HEK293T (cell line): ENCODE results near the gene HIRIP3.

Source experiments
- CTCF ChIA-PET: fragments of 350-600 bp; formaldehyde crosslinking; extraction: SDS; loops from one replicate; lab custom pipeline; 2021; ENCODE audit warnings: antibody characterized with exemption, inconsistent platforms; lab: Yijun Ruan, JAX
- POLR2A ChIA-PET: fragments of 350-600 bp; formaldehyde crosslinking; extraction: SDS; loops from one replicate; lab custom pipeline; 2020; ENCODE audit warnings: antibody characterized with exemption, inconsistent platforms; lab: Yijun Ruan, JAX
- DNase-seq: peaks from one replicate; pipeline ENCODE4 v3.0.0; 2012; ENCODE audit warnings: mixed read lengths; ENCODE audit errors: extremely low spot score
- ARNT ChIP-seq: fragments of 450-650 bp; IDR thresholded peaks from 2 replicates; pipeline ENCODE4 v1.6.1; 2017; ENCODE audit warnings: mild to moderate bottlenecking
- BHLHE40 ChIP-seq: fragments of 450-650 bp; IDR thresholded peaks from 2 replicates; pipeline ENCODE4 v1.6.1; 2016; ENCODE audit warnings: mild to moderate bottlenecking, moderate library complexity, borderline replicate concordance
- CTBP1 ChIP-seq: fragments of 450-650 bp; IDR thresholded peaks from 2 replicates; pipeline ENCODE4 v1.6.1; 2016; ENCODE audit warnings: borderline replicate concordance
- ELF4 ChIP-seq: fragments of 450-650 bp; IDR thresholded peaks from 2 replicates; pipeline ENCODE4 v1.6.1; 2017; ENCODE audit warnings: antibody characterized with exemption
- FOXA1 ChIP-seq: fragments of 450-650 bp; IDR thresholded peaks from 2 replicates; pipeline ENCODE4 v1.6.1; 2016; ENCODE audit warnings: mild to moderate bottlenecking
- FOXK2 ChIP-seq: fragments of 450-650 bp; IDR thresholded peaks from 2 replicates; pipeline ENCODE4 v1.6.1; 2016; ENCODE audit warnings: mild to moderate bottlenecking
- FOXM1 ChIP-seq: fragments of 450-650 bp; IDR thresholded peaks from 2 replicates; pipeline ENCODE4 v1.6.1; 2017; ENCODE audit warnings: mild to moderate bottlenecking, borderline replicate concordance
- HDGF ChIP-seq: fragments of 450-650 bp; IDR thresholded peaks from 2 replicates; pipeline ENCODE4 v1.6.1; 2017; ENCODE audit warnings: antibody characterized with exemption, borderline replicate concordance
- L3MBTL2 ChIP-seq: fragments of 450-650 bp; conservative IDR thresholded peaks from 2 replicates; pipeline ENCODE4 v1.6.1; 2016; ENCODE audit warnings: mild to moderate bottlenecking
- LEF1 ChIP-seq: fragments of 450-650 bp; IDR thresholded peaks from 2 replicates; pipeline ENCODE4 v1.6.1; 2017; ENCODE audit warnings: mild to moderate bottlenecking, borderline replicate concordance
- NFRKB ChIP-seq: fragments of 450-650 bp; IDR thresholded peaks from 2 replicates; pipeline ENCODE4 v1.6.1; 2016; ENCODE audit warnings: mild to moderate bottlenecking, moderate library complexity
- PKNOX1 ChIP-seq: fragments of 450-650 bp; IDR thresholded peaks from 2 replicates; pipeline ENCODE4 v1.6.1; 2016
- SP1 ChIP-seq: fragments of 450-650 bp; IDR thresholded peaks from 2 replicates; pipeline ENCODE4 v1.6.1; 2017
- SUZ12 ChIP-seq: fragments of 450-650 bp; IDR thresholded peaks from 2 replicates; pipeline ENCODE4 v1.6.1; 2016; ENCODE audit warnings: mild to moderate bottlenecking
- TARDBP ChIP-seq: fragments of 450-650 bp; IDR thresholded peaks from 2 replicates; pipeline ENCODE4 v1.6.1; 2016
- ZNF384 ChIP-seq: fragments of 450-650 bp; IDR thresholded peaks from 2 replicates; pipeline ENCODE4 v1.6.1; 2016

Gene HIRIP3

GRCh38 chr16:30011714-30012504 is 16.5 kb upstream of the HIRIP3 start:
- POLR2A ChIA-PET: no interaction called here

GRCh38 chr16:30010844-30011713 is 15.7 kb upstream of the HIRIP3 start, which contains the start of gene DOC2A:
Gene DOC2A (minus strand): TSS chr16:30011027. CDS start chr16:30010222, 805 bp downstream.
- POLR2A ChIA-PET: interaction anchor here (0.6 to 1.6 kb wide), 2 partner anchors 15 to 49 kb away, joined by 3 to 4 read pairs; partner anchors contain the start of genes INO80E and TMEM219
- DNase-seq: peak; percentile 81
- TF ChIP-seq L3MBTL2: peak; percentile 85
- no peak for TF ChIP-seq NFRKB
- TF ChIP-seq HDGF: no peak
- TF ChIP-seq FOXA1: no peak
- TF ChIP-seq PKNOX1: no peak
- no peak for TF ChIP-seq ARNT
- no peak for TF ChIP-seq FOXM1
- TF ChIP-seq SUZ12: no peak
- CTCF ChIA-PET: no interaction called here

More at GRCh38 chr16:30011714-30012504, 16.5 kb upstream of the HIRIP3 start:
- TF ChIP-seq L3MBTL2 (no peak), CTBP1 (no peak), LEF1 (no peak)
- DNase-seq: no peak
- CTCF ChIA-PET: interaction anchor here (0.7 kb wide), 1 partner anchor 11 kb away, joined by 3 read pairs; no protein-coding TSS in a partner anchor

GRCh38 chr16:30009990-30010843 is 14.8 kb upstream of the HIRIP3 start:
- ChIA-PET POLR2A (interaction anchor here (0.8 to 1.6 kb wide), 3 partner anchors 11 to 48 kb away, joined by 3 to 4 read pairs (median 4); partner anchors contain the start of genes HIRIP3, INO80E and TMEM219), CTCF (no interaction called here)
- no peak for DNase-seq
- TF ChIP-seq CTBP1 (no peak), BHLHE40 (no peak), SUZ12 (no peak), HDGF (no peak), SP1 (no peak), NFRKB (no peak), FOXK2 (no peak), ELF4 (no peak), FOXA1 (no peak), L3MBTL2 (no peak), ARNT (no peak), LEF1 (no peak), ZNF384 (no peak), PKNOX1 (no peak), TARDBP (no peak)

- ChIA-PET POLR2A (interaction anchor here (0.8 to 1.4 kb wide), 3 partner anchors 9 to 14 kb away, joined by 3 to 4 read pairs (median 4); partner anchors contain the start of genes HIRIP3 and INO80E), CTCF (no interaction called here)
- DNase-seq: no peak
- TF ChIP-seq FOXA1: no peak
- TF ChIP-seq FOXK2: no peak
- TF ChIP-seq SP1: no peak
- TF ChIP-seq SUZ12: no peak
- no peak for TF ChIP-seq NFRKB
- TF ChIP-seq PKNOX1: no peak
- TF ChIP-seq CTBP1: no peak
- TF ChIP-seq LEF1: no peak
- TF ChIP-seq ZNF384: no peak
- TF ChIP-seq BHLHE40: no peak
- TF ChIP-seq TARDBP: no peak
- TF ChIP-seq ARNT: no peak
- TF ChIP-seq HDGF: no peak
- TF ChIP-seq L3MBTL2: no peak
- TF ChIP-seq FOXM1: no peak
- no peak for TF ChIP-seq ELF4
Measured at GRCh38 chr16:30009085-30009862, 13.9 kb upstream of the HIRIP3 start.
